ENCODE measurements around the gene NECTIN1. TPM values are rescaled to one million over a fixed set of nuclear protein-coding genes. Genes with fewer than 3 reads are reported as not detected.
A peak's percentile ranks its signal among the peaks of the same experiment; 100 is the strongest.

The NECTIN1 gene
- total RNA-seq, 1 experiment from 2014 or later = 19.9 TPM

GRCh38 chr11:119723952-119724325 lies 5.1 kb downstream of the NECTIN1 start:
- peaks cover 56% of the 10 kb centered on the region; the same call in 1 of the 2 replicates for H4K20me1 ChIP-seq (ENCODE audit: low read length)
- no peaks in the 10 kb centered on the region for H3K27me3 ChIP-seq (ENCODE audit: low read length)
- CTCF ChIA-PET = no interaction called here
- H3K79me2 ChIP-seq (ENCODE audit: low read length) = peaks cover 70% of the 10 kb centered on the region
- H2AFZ ChIP-seq (ENCODE audit: low read length) = no peak overlapping the region
- ATAC-seq = no peak
- DNase-seq = no peak
- no peaks in the 10 kb centered on the region for H3K36me3 ChIP-seq (ENCODE audit: low read depth, low read length)
- H3K4me2 ChIP-seq (ENCODE audit: low read length) = no peak overlapping the region
- peaks cover 37% of the 10 kb centered on the region for H3K4me1 ChIP-seq (ENCODE audit: insufficient read depth, low read length)
- intact Hi-C loops (cut with micrococcal nuclease) = loop anchor here (10.0 kb wide), 1 partner anchor 129 kb away; no protein-coding TSS in a partner anchor
- no peak overlapping the region for H3K9ac ChIP-seq (ENCODE audit: low read length)
- no peak overlapping the region for H3K27ac ChIP-seq (ENCODE audit: low read length)
- H3K4me3 ChIP-seq (ENCODE audit: low read length) = no peak overlapping the region
- no peaks in the 10 kb centered on the region for H3F3A ChIP-seq (ENCODE audit: low read length, unreplicated experiment)
- no TSS peak for BruUV-seq (replicated peaks)
- TF ChIP-seq EZH2phosphoT487 (IDR thresholded peaks at IDR 0.05; ENCODE audit: borderline replicate concordance, low read length) (no peak), EZH2 (IDR thresholded peaks at IDR 0.05; ENCODE audit: low read length, unreplicated experiment) (no peak), CTCF (conservative IDR thresholded peaks at IDR 0.05; ENCODE audit: low read depth, low read length) (no peak)
- POLR2A ChIA-PET (ENCODE audit: unreplicated experiment) = no interaction called here
- no peaks in the 10 kb centered on the region for H3K9me2 ChIP-seq (replicated peaks; ENCODE audit: low read length)
- H3K9me3 ChIP-seq (ENCODE audit: low read length) = no peaks in the 10 kb centered on the region

GRCh38 chr11:119723243-119723951 lies 5.6 kb downstream of the NECTIN1 start:
- intact Hi-C loops (cut with micrococcal nuclease) = loop anchor here (10.0 kb wide), 1 partner anchor 129 kb away; no protein-coding TSS in a partner anchor
- DNase-seq (no peak), ATAC-seq (no peak)
- Histone ChIP-seq H3K4me2 (ENCODE audit: low read length) (no peak overlapping the region), H4K20me1 (ENCODE audit: low read length) (peaks cover 56% of the 10 kb centered on the region; the same call in 1 of the 2 replicates), H3F3A (ENCODE audit: low read length, unreplicated experiment) (no peaks in the 10 kb centered on the region), H3K9me3 (ENCODE audit: low read length) (no peaks in the 10 kb centered on the region), H3K4me1 (ENCODE audit: insufficient read depth, low read length) (peaks cover 37% of the 10 kb centered on the region), H3K9ac (ENCODE audit: low read length) (no peak overlapping the region), H3K36me3 (ENCODE audit: low read depth, low read length) (no peaks in the 10 kb centered on the region), H3K4me3 (ENCODE audit: low read length) (no peak overlapping the region), H3K27me3 (ENCODE audit: low read length) (no peaks in the 10 kb centered on the region), H3K27ac (ENCODE audit: low read length) (no peak overlapping the region), H3K79me2 (ENCODE audit: low read length) (peaks cover 69% of the 10 kb centered on the region), H3K9me2 (replicated peaks; ENCODE audit: low read length) (no peaks in the 10 kb centered on the region), H2AFZ (ENCODE audit: low read length) (no peak overlapping the region)
- ChIA-PET CTCF (no interaction called here), POLR2A (ENCODE audit: unreplicated experiment) (no interaction called here)
- BruUV-seq (replicated peaks) = no TSS peak
- TF ChIP-seq EZH2phosphoT487 (IDR thresholded peaks at IDR 0.05; ENCODE audit: borderline replicate concordance, low read length) (no peak), EZH2 (IDR thresholded peaks at IDR 0.05; ENCODE audit: low read length, unreplicated experiment) (no peak), CTCF (conservative IDR thresholded peaks at IDR 0.05; ENCODE audit: low read depth, low read length) (no peak)

- BruUV-seq (replicated peaks) = no TSS peak
- Histone ChIP-seq H3K9me3 (ENCODE audit: low read length) (no peaks in the 10 kb centered on the region), H4K20me1 (ENCODE audit: low read length) (peaks cover 54% of the 10 kb centered on the region; the same call in 1 of the 2 replicates), H3K9me2 (replicated peaks; ENCODE audit: low read length) (no peaks in the 10 kb centered on the region), H3K36me3 (ENCODE audit: low read depth, low read length) (no peaks in the 10 kb centered on the region), H3K4me1 (ENCODE audit: insufficient read depth, low read length) (peaks cover 35% of the 10 kb centered on the region), H3K4me3 (ENCODE audit: low read length) (no peak overlapping the region), H3K27ac (ENCODE audit: low read length) (no peak overlapping the region), H3K4me2 (ENCODE audit: low read length) (peak overlapping the region; percentile 14; the same call in 1 of the 2 replicates), H3K27me3 (ENCODE audit: low read length) (no peaks in the 10 kb centered on the region), H2AFZ (ENCODE audit: low read length) (no peak overlapping the region), H3F3A (ENCODE audit: low read length, unreplicated experiment) (no peaks in the 10 kb centered on the region), H3K9ac (ENCODE audit: low read length) (no peak overlapping the region), H3K79me2 (ENCODE audit: low read length) (peaks cover 59% of the 10 kb centered on the region)
- no peak for DNase-seq
- CTCF ChIA-PET = no interaction called here
- POLR2A ChIA-PET (ENCODE audit: unreplicated experiment) = no interaction called here
- intact Hi-C loops (cut with micrococcal nuclease) = loop anchor here (10.0 kb wide), 1 partner anchor 128 kb away; no protein-coding TSS in a partner anchor
- no peak for ATAC-seq
- no peak for TF ChIP-seq EZH2 (IDR thresholded peaks at IDR 0.05; ENCODE audit: low read length, unreplicated experiment)
- TF ChIP-seq EZH2phosphoT487 (IDR thresholded peaks at IDR 0.05; ENCODE audit: borderline replicate concordance, low read length) = no peak
- TF ChIP-seq CTCF (conservative IDR thresholded peaks at IDR 0.05; ENCODE audit: low read depth, low read length) = no peak
Measured at GRCh38 chr11:119722281-119722794, 6.7 kb downstream of the NECTIN1 start.

Measured in PC-3 (cell line).